Measurements from ENCODE around the gene TSPAN10.

Gene TSPAN10

DNA sequence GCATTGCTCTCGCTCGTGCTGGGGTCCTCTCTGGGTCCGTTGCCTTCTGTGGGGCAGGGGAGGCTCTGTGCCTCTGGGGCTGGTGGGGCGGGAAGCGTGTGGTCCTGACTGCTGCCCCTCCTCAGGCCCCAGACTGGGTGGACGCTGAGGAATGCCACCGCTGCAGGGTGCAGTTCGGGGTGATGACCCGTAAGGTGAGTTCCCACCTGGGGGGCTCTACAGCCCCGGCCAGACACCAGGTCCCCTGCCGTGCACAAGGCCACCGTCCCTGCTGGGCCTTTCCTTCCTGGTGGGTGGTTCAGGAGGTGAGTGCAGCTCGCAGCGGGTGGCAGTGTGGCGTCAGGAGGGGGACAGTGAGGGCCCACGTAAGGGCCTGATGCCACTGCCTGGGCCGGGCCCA lies 53.6 kb downstream of the TSPAN10 start:
- DNase-seq = no peak

DNA sequence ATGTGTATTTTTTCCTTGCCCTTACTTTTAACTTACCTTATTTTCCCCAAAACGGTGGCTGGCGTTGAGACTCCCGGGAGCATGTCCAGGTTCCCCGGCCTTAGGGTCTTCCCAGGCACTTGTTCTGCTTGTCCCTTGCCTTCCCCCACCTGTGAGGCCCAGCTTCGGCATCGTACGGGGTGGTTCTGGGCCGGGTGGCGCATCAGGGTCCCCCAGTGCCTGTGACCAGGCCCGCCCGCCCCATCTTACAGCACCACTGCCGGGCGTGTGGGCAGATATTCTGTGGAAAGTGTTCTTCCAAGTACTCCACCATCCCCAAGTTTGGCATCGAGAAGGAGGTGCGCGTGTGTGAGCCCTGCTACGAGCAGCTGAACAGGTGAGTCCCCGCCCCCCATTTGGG lies 54.2 kb downstream of the TSPAN10 start:
- DNase-seq = no peak

DNA sequence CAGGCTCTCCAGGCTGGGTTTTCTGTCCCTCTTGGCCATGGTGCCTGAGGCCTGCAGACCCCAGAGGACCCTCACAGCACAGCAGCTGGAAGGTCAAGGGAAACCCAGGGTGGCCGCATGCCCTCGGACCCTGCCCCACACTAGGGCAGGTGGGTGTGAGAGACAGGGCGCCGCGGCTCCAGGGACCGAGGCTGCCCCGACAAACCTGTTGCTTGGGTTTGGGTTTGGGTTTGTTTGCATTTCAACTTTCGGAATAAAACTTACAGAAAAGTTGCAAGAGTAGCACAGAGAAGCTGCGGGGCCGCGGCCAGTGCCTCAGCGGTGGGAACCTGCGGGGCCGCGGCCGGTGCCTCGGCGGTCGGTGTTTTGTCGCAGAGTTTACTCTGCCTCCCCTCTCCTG lies 54.6 kb downstream of the TSPAN10 start:
- DNase-seq = no peak

DNA sequence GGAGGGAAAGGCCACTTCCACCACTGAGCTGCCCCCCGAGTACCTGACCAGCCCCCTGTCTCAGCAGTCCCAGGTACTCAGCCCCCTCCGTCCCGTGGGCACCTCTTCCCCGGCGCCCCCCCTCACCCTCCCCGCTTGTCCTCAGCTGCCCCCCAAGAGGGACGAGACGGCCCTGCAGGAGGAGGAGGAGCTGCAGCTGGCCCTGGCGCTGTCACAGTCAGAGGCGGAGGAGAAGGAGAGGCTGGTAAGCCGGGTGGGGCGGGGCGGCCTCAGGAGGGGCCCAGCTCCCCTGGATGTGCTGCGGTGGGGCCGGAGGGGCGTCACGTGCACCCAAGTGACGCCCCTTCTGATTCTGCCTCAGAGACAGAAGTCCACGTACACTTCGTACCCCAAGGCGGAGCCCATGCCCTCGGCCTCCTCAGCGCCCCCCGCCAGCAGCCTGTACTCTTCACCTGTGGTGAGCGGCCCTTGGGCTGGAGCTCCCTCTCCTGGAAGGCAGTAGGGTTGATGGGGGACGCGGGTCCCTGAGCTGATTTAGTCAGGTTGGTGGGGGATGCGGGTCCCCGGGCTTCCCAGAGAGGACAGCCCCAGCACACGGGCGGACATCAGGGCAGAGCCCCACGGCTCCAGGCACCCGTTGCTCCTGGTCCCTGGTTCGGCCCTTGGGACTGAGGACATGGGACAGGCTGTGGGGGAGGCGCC lies 56.7 kb downstream of the TSPAN10 start:
- DNase-seq = no peak

DNA sequence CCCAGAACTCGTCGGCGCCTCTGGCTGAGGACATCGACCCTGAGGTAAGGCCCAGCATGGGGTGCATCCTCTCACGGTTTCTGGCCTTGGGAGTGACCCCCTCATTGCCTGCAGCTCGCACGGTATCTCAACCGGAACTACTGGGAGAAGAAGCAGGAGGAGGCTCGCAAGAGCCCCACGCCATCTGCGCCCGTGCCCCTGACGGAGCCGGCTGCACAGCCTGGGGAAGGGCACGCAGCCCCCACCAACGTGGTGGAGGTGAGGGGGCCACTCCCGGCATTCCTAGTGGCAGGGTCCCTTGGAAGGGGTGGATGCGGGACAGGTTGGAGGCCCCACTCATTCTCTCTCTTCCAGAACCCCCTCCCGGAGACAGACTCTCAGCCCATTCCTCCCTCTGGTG lies 57.8 kb downstream of the TSPAN10 start:
- DNase-seq = no peak

DNA sequence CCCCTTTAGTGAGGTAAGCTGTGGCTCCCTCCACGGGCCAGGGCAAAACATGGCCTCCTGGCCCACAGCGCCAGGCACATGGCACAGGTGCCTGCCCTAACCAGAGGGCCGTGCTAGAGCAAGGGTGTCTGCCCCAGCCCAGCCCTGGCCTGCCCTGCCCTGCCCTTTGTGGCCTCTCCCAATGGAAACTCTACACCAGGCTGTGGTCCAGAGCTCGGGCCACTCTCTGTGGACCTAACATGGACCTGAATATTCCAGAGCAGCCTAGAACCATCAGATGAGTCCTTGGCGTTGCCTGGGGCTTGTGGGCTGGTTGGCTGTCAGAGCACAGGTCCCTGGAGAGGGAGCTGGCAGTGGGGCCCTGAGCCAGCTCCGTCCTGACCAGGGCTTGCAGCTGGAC lies 58.2 kb downstream of the TSPAN10 start:
- no peak for DNase-seq

DNA sequence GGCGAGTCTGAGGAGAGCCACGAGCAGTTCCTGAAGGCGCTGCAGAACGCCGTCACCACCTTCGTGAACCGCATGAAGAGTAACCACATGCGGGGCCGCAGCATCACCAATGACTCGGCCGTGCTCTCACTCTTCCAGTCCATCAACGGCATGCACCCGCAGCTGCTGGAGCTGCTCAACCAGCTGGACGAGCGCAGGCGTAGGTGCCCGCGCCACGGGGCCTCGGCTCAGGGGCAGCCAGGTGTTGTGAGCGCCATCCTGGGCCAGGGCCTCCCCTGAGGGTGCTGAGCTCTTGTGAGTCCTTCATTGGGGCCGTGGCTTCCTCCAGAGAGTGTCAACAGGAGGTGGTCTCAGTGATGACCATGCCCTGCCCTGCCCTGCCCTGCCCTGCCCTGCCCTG lies 58.8 kb downstream of the TSPAN10 start:
- no peak for DNase-seq

DNA sequence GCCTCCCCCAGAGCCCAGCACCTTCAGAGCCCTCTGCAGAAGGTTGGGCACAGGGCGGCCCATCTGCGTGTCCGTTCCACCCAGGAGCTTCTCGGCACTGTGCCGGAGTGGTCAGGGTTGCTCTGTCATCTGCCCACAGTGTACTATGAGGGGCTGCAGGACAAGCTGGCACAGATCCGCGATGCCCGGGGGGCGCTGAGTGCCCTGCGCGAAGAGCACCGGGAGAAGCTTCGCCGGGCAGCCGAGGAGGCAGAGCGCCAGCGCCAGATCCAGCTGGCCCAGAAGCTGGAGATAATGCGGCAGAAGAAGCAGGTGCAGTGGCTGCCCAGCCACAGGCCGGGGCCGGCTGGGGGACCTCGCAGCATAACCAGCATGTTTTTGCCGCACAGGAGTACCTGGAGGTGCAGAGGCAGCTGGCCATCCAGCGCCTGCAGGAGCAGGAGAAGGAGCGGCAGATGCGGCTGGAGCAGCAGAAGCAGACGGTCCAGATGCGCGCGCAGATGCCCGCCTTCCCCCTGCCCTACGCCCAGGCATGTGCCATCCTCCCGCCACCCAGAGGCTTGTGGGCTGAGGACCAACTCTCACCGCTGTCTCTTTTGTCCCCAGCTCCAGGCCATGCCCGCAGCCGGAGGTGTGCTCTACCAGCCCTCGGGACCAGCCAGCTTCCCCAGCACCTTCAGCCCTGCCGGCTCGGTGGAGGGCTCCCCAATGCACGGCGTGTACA lies 59.4 kb downstream of the TSPAN10 start:
- no peak for DNase-seq

DNA sequence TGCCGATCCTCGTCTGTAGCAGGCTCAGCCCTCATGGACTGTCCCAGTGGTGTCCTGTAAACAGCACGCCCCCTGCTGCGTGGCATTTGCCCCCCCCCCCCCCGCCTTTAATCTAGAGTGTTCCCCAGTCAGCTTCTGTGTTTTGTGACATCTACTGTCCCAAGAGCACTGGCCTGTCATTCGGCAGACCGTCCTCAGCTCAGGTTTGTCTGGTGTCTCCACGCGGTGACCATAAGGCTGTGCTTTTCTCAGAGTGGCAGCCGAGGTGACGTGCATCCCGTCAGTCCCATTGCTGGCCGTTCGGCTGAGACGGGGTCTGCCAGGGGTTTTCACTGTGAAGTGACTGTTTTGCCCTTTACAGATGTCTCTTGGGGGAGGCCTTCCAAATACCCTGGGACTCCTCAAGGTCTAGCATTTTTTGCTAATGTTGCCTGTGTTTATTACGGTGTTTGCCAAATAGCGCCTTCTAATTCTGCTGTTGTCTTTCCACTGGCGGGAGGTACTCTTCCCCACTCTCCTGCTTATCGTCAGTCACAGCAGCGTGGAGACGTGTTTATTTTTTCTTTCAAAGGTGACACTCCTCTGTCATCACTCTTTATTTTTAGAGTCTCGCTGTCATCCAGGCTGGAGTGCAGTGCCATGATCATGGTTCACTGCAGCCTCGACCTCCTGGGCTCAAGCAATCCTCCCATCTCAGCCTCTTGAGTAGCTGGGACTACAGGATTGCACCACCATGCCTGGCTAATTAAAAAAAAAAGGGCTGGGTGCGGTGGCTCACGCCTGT lies 60.5 kb downstream of the TSPAN10 start:
- no peak for DNase-seq
